ENCODE data around the gene ZCCHC7. TPM values are rescaled to one million over a fixed set of nuclear protein-coding genes. Genes with fewer than 3 reads are reported as not detected.
"Not testable (repeated sequence)": the region's sequence is repeated elsewhere in the genome, so short reads cannot be mapped to it uniquely, and the experiment has no call there.

The ZCCHC7 gene
- total RNA-seq, 1 donor: 25.0 TPM

- TF ChIP-seq CTCF (IDR thresholded peaks at IDR 0.05; ENCODE audit: insufficient read depth, low read depth, low read length): no peak
- H3K4me3 ChIP-seq (ENCODE audit: low read depth, low read length): no peak overlapping the region
- DNase-seq (ENCODE audit: low read depth): no peak
Observed at GRCh38 chr9:37290366-37290939, 170.1 kb downstream of the ZCCHC7 start.

- peak overlapping the region; percentile 37 for H3K4me3 ChIP-seq (ENCODE audit: low read depth, low read length)
- DNase-seq (ENCODE audit: low read depth): peak; percentile 87
- no peak for TF ChIP-seq CTCF (IDR thresholded peaks at IDR 0.05; ENCODE audit: insufficient read depth, low read depth, low read length)
Observed at GRCh38 chr9:37290940-37291485, 170.6 kb downstream of the ZCCHC7 start.

GRCh38 chr9:37291612-37292238 is 171.4 kb downstream of the ZCCHC7 start:
- H3K4me3 ChIP-seq (ENCODE audit: low read depth, low read length); DNase-seq (ENCODE audit: low read depth): not testable (repeated sequence)

GRCh38 chr9:37292896-37293295 is 172.5 kb downstream of the ZCCHC7 start:
- H3K4me3 ChIP-seq (ENCODE audit: low read depth, low read length): no peak overlapping the region
- no peak for TF ChIP-seq CTCF (IDR thresholded peaks at IDR 0.05; ENCODE audit: insufficient read depth, low read depth, low read length)
- peak; percentile 16 for DNase-seq (ENCODE audit: low read depth)

GRCh38 chr9:37293664-37294524 is 173.5 kb downstream of the ZCCHC7 start:
- peak; percentile 45 for DNase-seq (ENCODE audit: low read depth)
- TF ChIP-seq CTCF (IDR thresholded peaks at IDR 0.05; ENCODE audit: insufficient read depth, low read depth, low read length): no peak
- H3K4me3 ChIP-seq (ENCODE audit: low read depth, low read length): no peak overlapping the region

- DNase-seq (ENCODE audit: low read depth): no peak
- TF ChIP-seq CTCF (IDR thresholded peaks at IDR 0.05; ENCODE audit: insufficient read depth, low read depth, low read length): no peak
- no peak overlapping the region for H3K4me3 ChIP-seq (ENCODE audit: low read depth, low read length)
Observed at GRCh38 chr9:37295178-37295577, 174.8 kb downstream of the ZCCHC7 start.

- no peak overlapping the region for H3K4me3 ChIP-seq (ENCODE audit: low read depth, low read length)
- DNase-seq (ENCODE audit: low read depth): no peak
- TF ChIP-seq CTCF (IDR thresholded peaks at IDR 0.05; ENCODE audit: insufficient read depth, low read depth, low read length): peak; percentile 18
Observed at GRCh38 chr9:37295796-37296195, 175.4 kb downstream of the ZCCHC7 start.

Data from fibroblast of villous mesenchyme (primary cell).